ENCODE data around the gene USE1. TPM values are rescaled to one million over a fixed set of nuclear protein-coding genes. Genes with fewer than 3 reads are reported as not detected.

The USE1 gene, protein sequence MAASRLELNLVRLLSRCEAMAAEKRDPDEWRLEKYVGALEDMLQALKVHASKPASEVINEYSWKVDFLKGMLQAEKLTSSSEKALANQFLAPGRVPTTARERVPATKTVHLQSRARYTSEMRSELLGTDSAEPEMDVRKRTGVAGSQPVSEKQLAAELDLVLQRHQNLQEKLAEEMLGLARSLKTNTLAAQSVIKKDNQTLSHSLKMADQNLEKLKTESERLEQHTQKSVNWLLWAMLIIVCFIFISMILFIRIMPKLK
- 10 to 100 TPM; 15.5 to 29.0 (median 27.5) TPM for total RNA-seq

- intact Hi-C loops (cut with DNase I; ENCODE audit: low total_unique reads) = no loop called here
- H3K36me3 ChIP-seq = no peaks in the 10 kb centered on the region
- DNase-seq (ENCODE audit: low spot score in 2 of 2) = peak; percentile 91
- H3K27ac ChIP-seq = peak within 1 kb of the TSS; percentile 92 to 99
- peak; percentile 21 for TF ChIP-seq POLR2A (IDR thresholded peaks at IDR 0.05)
- TF ChIP-seq POLR2AphosphoS5 (IDR thresholded peaks at IDR 0.05) = peak; percentile 84 to 89 (median 88)
- TF ChIP-seq CTCF (IDR thresholded peaks at IDR 0.05) = no peak
- H3K4me1 ChIP-seq = peaks cover 0 to 4% of the 10 kb centered on the region in 2 donors
- no peaks in the 10 kb centered on the region for H3K27me3 ChIP-seq
- no peaks in the 10 kb centered on the region for H3K9me3 ChIP-seq
- H3K4me3 ChIP-seq = peak within 1 kb of the TSS; percentile 56 to 86 (median 64)
Observed at GRCh38 chr19:17215127-17215971, at the start of gene USE1. Gene USE1 (plus strand): TSS chr19:17215357. CDS start chr19:17215406, 49 bp downstream.

DNA sequence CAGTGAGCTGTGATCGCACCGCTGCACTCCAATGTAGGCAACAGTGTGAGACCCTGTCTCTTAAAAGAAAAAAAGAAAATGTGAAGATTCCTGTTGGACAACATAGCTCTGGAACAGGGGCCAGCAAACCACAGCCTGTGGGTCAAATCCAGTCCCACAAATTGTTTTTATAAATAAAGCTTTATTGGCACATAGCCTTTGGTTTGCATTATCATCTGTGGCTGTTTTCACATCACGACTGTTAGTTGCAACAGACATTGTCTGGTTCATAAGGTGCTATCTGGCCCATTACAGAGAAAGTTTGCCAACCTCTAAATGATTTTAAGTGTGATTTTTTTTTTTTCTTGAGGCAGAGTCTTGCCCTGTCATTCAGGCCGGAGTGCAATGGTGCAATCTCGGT, 49.4 kb upstream of the USE1 start:
- TF ChIP-seq POLR2AphosphoS5 (IDR thresholded peaks at IDR 0.05) (no peak), CTCF (IDR thresholded peaks at IDR 0.05) (no peak), POLR2A (IDR thresholded peaks at IDR 0.05) (no peak)
- H3K27ac ChIP-seq = no peak overlapping the region
- H3K4me1 ChIP-seq = no peaks in the 10 kb centered on the region
- no peaks in the 10 kb centered on the region for H3K27me3 ChIP-seq
- no peak for DNase-seq (ENCODE audit: low spot score in 2 of 2)
- H3K9me3 ChIP-seq = no peaks in the 10 kb centered on the region
- no peak overlapping the region for H3K4me3 ChIP-seq
- H3K36me3 ChIP-seq = peaks cover 10% of the 10 kb centered on the region
- intact Hi-C loops (cut with DNase I; ENCODE audit: low total_unique reads) = no loop called here

DNA sequence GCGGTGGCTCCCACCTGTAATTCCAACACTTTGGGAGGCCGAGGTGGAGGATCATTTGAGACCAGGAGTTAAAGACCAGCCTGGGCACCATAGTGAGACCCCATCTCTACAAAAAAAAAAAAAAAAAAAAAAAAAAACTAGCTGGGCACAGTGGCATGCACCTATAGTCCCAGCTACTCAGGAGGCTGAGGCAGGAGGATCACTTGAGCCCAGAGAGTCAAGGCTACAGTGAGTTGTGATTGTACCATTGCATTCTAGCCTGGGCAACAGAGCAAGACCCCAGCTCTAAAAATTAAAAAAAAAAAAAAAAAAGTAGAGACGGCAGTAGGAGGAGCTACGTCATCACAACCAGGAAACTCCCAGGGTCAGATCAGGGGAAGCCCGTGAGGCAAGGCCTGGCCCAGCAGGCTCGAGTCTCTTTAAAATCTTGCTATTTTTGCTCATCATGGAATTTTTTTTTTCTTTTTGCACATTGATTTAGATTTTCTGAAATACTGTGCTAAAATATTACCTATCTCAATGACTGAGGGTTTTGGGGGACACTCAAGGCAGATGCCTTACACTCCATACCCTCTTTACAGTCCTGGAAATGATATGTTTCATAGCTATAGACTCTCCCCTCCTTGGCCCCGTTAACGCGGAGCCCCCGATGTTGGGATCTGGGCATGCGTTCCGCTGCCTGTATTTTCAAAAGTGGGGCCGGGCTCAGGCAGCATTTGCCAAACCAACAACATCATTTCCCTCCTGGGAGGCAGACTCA, 44.4 kb upstream of the USE1 start:
- no peaks in the 10 kb centered on the region for H3K27me3 ChIP-seq
- no peak for TF ChIP-seq CTCF (IDR thresholded peaks at IDR 0.05)
- no peak for TF ChIP-seq POLR2A (IDR thresholded peaks at IDR 0.05)
- TF ChIP-seq POLR2AphosphoS5 (IDR thresholded peaks at IDR 0.05) = no peak
- no peaks in the 10 kb centered on the region for H3K9me3 ChIP-seq
- H3K36me3 ChIP-seq = peaks cover 10% of the 10 kb centered on the region
- intact Hi-C loops (cut with DNase I; ENCODE audit: low total_unique reads) = no loop called here
- H3K4me1 ChIP-seq = no peaks in the 10 kb centered on the region
- H3K27ac ChIP-seq = no peak overlapping the region
- H3K4me3 ChIP-seq = no peak overlapping the region
- no peak for DNase-seq (ENCODE audit: low spot score in 2 of 2)

GRCh38 chr19:17171874-17172273, 43.3 kb upstream of the USE1 start:
- Histone ChIP-seq H3K9me3 (no peaks in the 10 kb centered on the region), H3K27ac (no peak overlapping the region), H3K36me3 (peaks cover 10% of the 10 kb centered on the region), H3K27me3 (no peaks in the 10 kb centered on the region), H3K4me3 (no peak overlapping the region), H3K4me1 (no peaks in the 10 kb centered on the region)
- DNase-seq (ENCODE audit: low spot score in 2 of 2) = no peak
- intact Hi-C loops (cut with DNase I; ENCODE audit: low total_unique reads) = no loop called here
- no peak for TF ChIP-seq POLR2A (IDR thresholded peaks at IDR 0.05)

GRCh38 chr19:17172624-17173345, 42.4 kb upstream of the USE1 start:
- intact Hi-C loops (cut with DNase I; ENCODE audit: low total_unique reads) = no loop called here
- no peak overlapping the region for H3K4me3 ChIP-seq
- no peaks in the 10 kb centered on the region for H3K4me1 ChIP-seq
- no peak overlapping the region for H3K27ac ChIP-seq
- TF ChIP-seq CTCF (IDR thresholded peaks at IDR 0.05) = no peak
- TF ChIP-seq POLR2AphosphoS5 (IDR thresholded peaks at IDR 0.05) = no peak
- TF ChIP-seq POLR2A (IDR thresholded peaks at IDR 0.05) = no peak
- peaks cover 10% of the 10 kb centered on the region for H3K36me3 ChIP-seq
- no peak for DNase-seq (ENCODE audit: low spot score in 2 of 2)
- no peaks in the 10 kb centered on the region for H3K27me3 ChIP-seq
- H3K9me3 ChIP-seq = no peaks in the 10 kb centered on the region

Data from breast epithelium (tissue), 4 donors.